SK-N-SH treated with all-trans-retinoic acid at 6 μM for 48 hours (cell line): ENCODE measurements around the gene HK2.

Source experiments
- ATAC-seq: fragments of 200-7000 bp; cut with Tn5 transposase; 3 replicates; pipeline ENCODE4 v1.9.1; 2020; ENCODE audit warnings: mild to moderate bottlenecking, moderate library complexity
- ARNTL ChIP-seq: fragments of 450-650 bp; formaldehyde crosslinking; IDR thresholded peaks from 2 replicates; pipeline ENCODE4 v1.5.0; 2020; ENCODE audit warnings: low read depth, mild to moderate bottlenecking, moderate library complexity, borderline replicate concordance
- BACH2 ChIP-seq: fragments of 250-450 bp; sonication (Bioruptor Pico); IDR thresholded peaks from 2 replicates; pipeline ENCODE4 v1.9.0; 2021; ENCODE audit warnings: mild to moderate bottlenecking, borderline replicate concordance
- CSDC2 ChIP-seq: fragments of 250-450 bp; sonication (Bioruptor Pico); IDR thresholded peaks from 2 replicates; pipeline ENCODE4 v1.5.0; 2020; ENCODE audit warnings: mild to moderate bottlenecking, moderate library complexity
- CSRNP3 ChIP-seq: fragments of 250-450 bp; sonication (Bioruptor Pico); IDR thresholded peaks from 2 replicates; pipeline ENCODE4 v1.5.1; 2021; ENCODE audit warnings: mild to moderate bottlenecking, moderate library complexity
- GLIS3 ChIP-seq: fragments of 250-450 bp; sonication (Bioruptor Pico); IDR thresholded peaks from 2 replicates; pipeline ENCODE4 v1.5.0; 2020; ENCODE audit warnings: mild to moderate bottlenecking, moderate library complexity
- ISL1 ChIP-seq: fragments of 250-450 bp; sonication (Bioruptor Pico); IDR thresholded peaks from 2 replicates; pipeline ENCODE4 v2.1.2; 2022; ENCODE audit warnings: mild to moderate bottlenecking, moderate library complexity
- PATZ1 ChIP-seq: fragments of 250-450 bp; sonication (Bioruptor Pico); IDR thresholded peaks from 2 replicates; pipeline ENCODE4 v1.8.0; 2020; ENCODE audit warnings: mild to moderate bottlenecking, moderate library complexity, borderline replicate concordance
- POU6F1 ChIP-seq: fragments of 250-450 bp; sonication (Bioruptor Pico); IDR thresholded peaks from 2 replicates; pipeline ENCODE4 v1.8.0; 2021; ENCODE audit warnings: low read depth, mild to moderate bottlenecking, moderate library complexity, borderline replicate concordance
- PPARA ChIP-seq: fragments of 250-450 bp; sonication (Bioruptor Pico); IDR thresholded peaks from 2 replicates; pipeline ENCODE4 v1.5.0; 2020; ENCODE audit warnings: mild to moderate bottlenecking, borderline replicate concordance
- TCF4 ChIP-seq: fragments of 250-450 bp; sonication (Bioruptor Pico); IDR thresholded peaks from 2 replicates; pipeline ENCODE4 v1.8.0; 2021; ENCODE audit warnings: mild to moderate bottlenecking, moderate library complexity, borderline replicate concordance
- ZC3H10 ChIP-seq: fragments of 250-450 bp; sonication (Bioruptor Pico); IDR thresholded peaks from 2 replicates; pipeline ENCODE4 v1.5.1; 2021; ENCODE audit warnings: mild to moderate bottlenecking, moderate library complexity
- ZFP3 ChIP-seq: fragments of 250-450 bp; sonication (Bioruptor Pico); IDR thresholded peaks from 2 replicates; pipeline ENCODE4 v1.5.0; 2020; ENCODE audit warnings: mild to moderate bottlenecking, moderate library complexity
- ZFP30 ChIP-seq: fragments of 450-650 bp; formaldehyde crosslinking; IDR thresholded peaks from 2 replicates; pipeline ENCODE4 v1.5.0; 2022; ENCODE audit warnings: mild to moderate bottlenecking, moderate library complexity
- ZNF565 ChIP-seq: fragments of 450-650 bp; formaldehyde crosslinking; conservative IDR thresholded peaks from 2 replicates; pipeline ENCODE4 v1.5.0; 2020; ENCODE audit warnings: low read depth, mild to moderate bottlenecking, moderate library complexity
- ZNF70 ChIP-seq: fragments of 450-650 bp; formaldehyde crosslinking; IDR thresholded peaks from 2 replicates; pipeline ENCODE4 v1.5.0; 2020; ENCODE audit warnings: mild to moderate bottlenecking, moderate library complexity
- ZNF8 ChIP-seq: fragments of 450-650 bp; formaldehyde crosslinking; IDR thresholded peaks from 2 replicates; pipeline ENCODE4 v1.5.0; 2020; ENCODE audit warnings: mild to moderate bottlenecking, moderate library complexity

The HK2 gene

GRCh38 chr2:74925361-74925786, 91.4 kb downstream of the HK2 start:
- TF ChIP-seq ZNF70 (CRISPR knock-in tag) (no peak), POU6F1 (no peak), PPARA (CRISPR knock-in tag) (no peak), ZFP30 (CRISPR knock-in tag) (no peak), ISL1 (CRISPR knock-in tag) (no peak)
- no peak for ATAC-seq

- no peak for TF ChIP-seq ISL1 (CRISPR knock-in tag)
- TF ChIP-seq PATZ1 = no peak
- no peak for TF ChIP-seq PPARA (CRISPR knock-in tag)
- TF ChIP-seq, all 23 proteins: peak for 0
- ATAC-seq = no peak
Observed at GRCh38 chr2:74927621-74928020, 93.7 kb downstream of the HK2 start.

GRCh38 chr2:74930811-74931486, 97.0 kb downstream of the HK2 start:
- ATAC-seq = no peak
- TF ChIP-seq TCF4 (CRISPR knock-in tag) (no peak), ZNF565 (no peak), PPARA (CRISPR knock-in tag) (no peak), PATZ1 (no peak), ZC3H10 (no peak), ISL1 (CRISPR knock-in tag) (no peak), CSDC2 (no peak), ARNTL (no peak), POU6F1 (no peak)
- TF ChIP-seq, all 23 proteins: peak for 0

- TF ChIP-seq ZNF8 (CRISPR knock-in tag) = no peak
- no peak for TF ChIP-seq POU6F1
- TF ChIP-seq ZC3H10 = no peak
- ATAC-seq = no peak
Observed at GRCh38 chr2:74931940-74932339, 98.0 kb downstream of the HK2 start.

GRCh38 chr2:74935975-74936391, 102.1 kb downstream of the HK2 start:
- ATAC-seq = no peak
- TF ChIP-seq ZFP30 (CRISPR knock-in tag) = no peak
- TF ChIP-seq, all 23 proteins: peak for 0

- ATAC-seq = no peak
- no peak for TF ChIP-seq ZC3H10
- no peak for TF ChIP-seq ZNF70 (CRISPR knock-in tag)
- TF ChIP-seq PATZ1 = no peak
- TF ChIP-seq ZNF8 (CRISPR knock-in tag) = no peak
- no peak for TF ChIP-seq BACH2
- TF ChIP-seq GLIS3 (CRISPR knock-in tag) = no peak
- no peak for TF ChIP-seq CSRNP3 (CRISPR knock-in tag)
- no peak for TF ChIP-seq ZFP3 (CRISPR knock-in tag)
Observed at GRCh38 chr2:74937221-74937880, 103.4 kb downstream of the HK2 start.
